Ovary (tissue), 3 donors: Measurements from ENCODE around the gene NAPG.

Experiments
- EP300 ChIP-seq: sonication (generic); formaldehyde crosslinking; IDR thresholded peaks from one replicate; pipeline ENCODE4 v1.6.1; 2017; ENCODE audit warnings: antibody characterized with exemption
- POLR2A ChIP-seq: fragments of 450-650 bp; IDR thresholded peaks from one replicate; pipeline ENCODE4 v1.6.1; 2017; ENCODE audit warnings: antibody characterized with exemption, mild to moderate bottlenecking, moderate library complexity
- TF ChIP-seq, protein P1 (sequence below), 3 donors: fragments of 450-650 bp in 2 of 3; fragments of 200-600 bp in 1 of 3; IDR thresholded peaks; one replicate each; pipeline versions ENCODE4 v1.5.1 to v1.8.0; 2016 to 2022; ENCODE audit warnings: antibody characterized with exemption in 3 of 3, mild to moderate bottlenecking in 1 of 3
- donor health status: DM: no; HTN: no; CAD: no.

DNA sequence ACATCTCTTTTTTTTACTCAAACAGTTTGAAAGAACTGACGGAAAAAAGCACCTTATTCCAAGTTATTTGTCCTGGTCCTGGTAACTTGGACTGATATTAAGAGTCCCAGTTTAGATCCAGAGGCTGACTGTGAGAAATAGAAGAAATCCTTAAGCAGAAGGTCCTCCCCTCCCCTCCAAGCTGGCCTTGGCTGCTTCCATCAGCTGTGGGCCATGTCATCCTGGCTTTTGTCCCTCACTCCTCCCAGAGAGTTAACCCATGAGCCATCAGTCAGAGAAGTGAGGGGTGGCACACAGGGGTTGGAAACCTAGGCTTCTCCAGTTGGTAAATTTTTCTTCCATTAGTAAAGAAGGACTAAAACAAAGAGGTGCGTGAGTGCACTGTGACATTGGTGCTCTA, 9.7 kb upstream of the NAPG start:
- TF ChIP-seq, protein P1, sequence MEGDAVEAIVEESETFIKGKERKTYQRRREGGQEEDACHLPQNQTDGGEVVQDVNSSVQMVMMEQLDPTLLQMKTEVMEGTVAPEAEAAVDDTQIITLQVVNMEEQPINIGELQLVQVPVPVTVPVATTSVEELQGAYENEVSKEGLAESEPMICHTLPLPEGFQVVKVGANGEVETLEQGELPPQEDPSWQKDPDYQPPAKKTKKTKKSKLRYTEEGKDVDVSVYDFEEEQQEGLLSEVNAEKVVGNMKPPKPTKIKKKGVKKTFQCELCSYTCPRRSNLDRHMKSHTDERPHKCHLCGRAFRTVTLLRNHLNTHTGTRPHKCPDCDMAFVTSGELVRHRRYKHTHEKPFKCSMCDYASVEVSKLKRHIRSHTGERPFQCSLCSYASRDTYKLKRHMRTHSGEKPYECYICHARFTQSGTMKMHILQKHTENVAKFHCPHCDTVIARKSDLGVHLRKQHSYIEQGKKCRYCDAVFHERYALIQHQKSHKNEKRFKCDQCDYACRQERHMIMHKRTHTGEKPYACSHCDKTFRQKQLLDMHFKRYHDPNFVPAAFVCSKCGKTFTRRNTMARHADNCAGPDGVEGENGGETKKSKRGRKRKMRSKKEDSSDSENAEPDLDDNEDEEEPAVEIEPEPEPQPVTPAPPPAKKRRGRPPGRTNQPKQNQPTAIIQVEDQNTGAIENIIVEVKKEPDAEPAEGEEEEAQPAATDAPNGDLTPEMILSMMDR (IDR thresholded peaks at IDR 0.05) = no peak
- TF ChIP-seq POLR2A (no peak), EP300 (no peak)
